Common myeloid progenitor, CD34-positive (primary cell): ENCODE measurements around the gene LYPLAL1.
"Not testable (repeated sequence)": the region's sequence is repeated elsewhere in the genome, so short reads cannot be mapped to it uniquely, and the experiment has no call there.

ENCODE experiments used
- CTCF ChIA-PET: fragments of 350-600 bp; sonication (Branson Sonifier 250); formaldehyde crosslinking; loops from one replicate; lab custom pipeline; 2021; ENCODE audit warnings: antibody characterized with exemption; lab: Charles Lee
- POLR2A ChIA-PET: fragments of 350-600 bp; sonication (Branson Sonifier 250); formaldehyde crosslinking; loops from one replicate; lab custom pipeline; 2021; ENCODE audit warnings: antibody characterized with exemption; lab: Charles Lee
- DNase-seq, 3 donors: peaks; one replicate each; pipeline versions ENCODE4 v3.0.0 to v3.0.0-alpha.2; 2013
- H3K27ac ChIP-seq, 2 experiments: 1 replicate in 1 of 2; 2 replicates in 1 of 2; pipeline ENCODE4 v1.7.0; 2013; ENCODE audit warnings: inconsistent platforms in 2 of 2, low read length in 2 of 2, mild to moderate bottlenecking in 2 of 2, low read depth in 1 of 2, moderate library complexity in 1 of 2; ENCODE audit not compliant: severe bottlenecking in 2 of 2, insufficient read depth in 1 of 2, poor library complexity in 1 of 2
- H3K27me3 ChIP-seq, 5 experiments: replicated peaks in 2 of 5; 1 replicate in 3 of 5; 2 replicates in 2 of 5; pipeline versions ENCODE4 v1.6.1 to v1.7.0; 2013; ENCODE audit warnings: low read length in 4 of 5, mild to moderate bottlenecking in 2 of 5, moderate library complexity in 2 of 5, inconsistent platforms in 1 of 5; ENCODE audit not compliant: insufficient read depth in 5 of 5, control insufficient read depth in 4 of 5
- H3K36me3 ChIP-seq, 4 experiments: 1 replicate in 2 of 4; 2 replicates in 2 of 4; pipeline versions ENCODE4 v1.6.1 to v1.7.0; 2013; ENCODE audit warnings: low read length in 3 of 4, control low read depth in 1 of 4, mild to moderate bottlenecking in 1 of 4; ENCODE audit not compliant: control insufficient read depth in 4 of 4, insufficient read depth in 4 of 4
- H3K4me1 ChIP-seq, 4 experiments: 1 replicate in 3 of 4; 2 replicates in 1 of 4; pipeline versions ENCODE4 v1.6.1 to v1.7.1; 2013; ENCODE audit warnings: low read length in 3 of 4, mild to moderate bottlenecking in 3 of 4, control low read depth in 1 of 4, inconsistent platforms in 1 of 4, moderate library complexity in 1 of 4; ENCODE audit not compliant: control insufficient read depth in 4 of 4, insufficient read depth in 4 of 4; ENCODE audit errors: control extremely low read depth in 1 of 4
- H3K4me3 ChIP-seq, 7 experiments: 1 replicate in 4 of 7; 2 replicates in 3 of 7; pipeline versions ENCODE4 v1.5.1 to v1.7.0; 2013; ENCODE audit warnings: mild to moderate bottlenecking in 7 of 7, low read length in 6 of 7, moderate library complexity in 6 of 7, inconsistent platforms in 2 of 7, low read depth in 2 of 7, control low read depth in 1 of 7; ENCODE audit not compliant: insufficient read depth in 4 of 7, control insufficient read depth in 1 of 7; ENCODE audit errors: extremely low read depth in 1 of 7
- H3K9me3 ChIP-seq, 5 experiments: 1 replicate in 4 of 5; 2 replicates in 1 of 5; pipeline versions ENCODE4 v1.6.1 to v1.7.1; 2013; ENCODE audit warnings: low read length in 4 of 5, mild to moderate bottlenecking in 2 of 5, inconsistent platforms in 1 of 5, low read depth in 1 of 5, moderate library complexity in 1 of 5; ENCODE audit not compliant: control insufficient read depth in 4 of 5, insufficient read depth in 2 of 5; ENCODE audit errors: control extremely low read depth in 1 of 5
- WGBS: methylation state at CpG from one replicate; pipeline ENCODE4 v1.1.5; 2013; ENCODE audit not compliant: insufficient coverage; 5-methylcytosine and 5-hydroxymethylcytosine counted together

The LYPLAL1 gene

GRCh38 chr1:219188331-219188803 is 14.7 kb downstream of the LYPLAL1 start:
- ChIA-PET CTCF (interaction anchor here (0.6 to 2.9 kb wide), 8 partner anchors 9 to 858 kb away, joined by 3 to 11 read pairs (median 4); partner anchors contain the start of gene LYPLAL1), POLR2A (no interaction called here)
- H3K4me1 ChIP-seq: peaks cover 0 to 10% (median 6%) of the 10 kb centered on the region in 4 experiments
- peak in 2 of 3 donors; percentile 15 to 24 for DNase-seq
- no peak overlapping the region for H3K27ac ChIP-seq
- no peak overlapping the region for H3K4me3 ChIP-seq
- H3K27me3 ChIP-seq: no peaks in the 10 kb centered on the region
- 33% methylated on average over 1 of the region's 3 CpGs for WGBS
- H3K9me3 ChIP-seq: peaks cover 0 to 8% (median 2%) of the 10 kb centered on the region in 5 experiments
- H3K36me3 ChIP-seq: peaks cover under 1 to 20% (median 3%) of the 10 kb centered on the region in 4 experiments

DNA sequence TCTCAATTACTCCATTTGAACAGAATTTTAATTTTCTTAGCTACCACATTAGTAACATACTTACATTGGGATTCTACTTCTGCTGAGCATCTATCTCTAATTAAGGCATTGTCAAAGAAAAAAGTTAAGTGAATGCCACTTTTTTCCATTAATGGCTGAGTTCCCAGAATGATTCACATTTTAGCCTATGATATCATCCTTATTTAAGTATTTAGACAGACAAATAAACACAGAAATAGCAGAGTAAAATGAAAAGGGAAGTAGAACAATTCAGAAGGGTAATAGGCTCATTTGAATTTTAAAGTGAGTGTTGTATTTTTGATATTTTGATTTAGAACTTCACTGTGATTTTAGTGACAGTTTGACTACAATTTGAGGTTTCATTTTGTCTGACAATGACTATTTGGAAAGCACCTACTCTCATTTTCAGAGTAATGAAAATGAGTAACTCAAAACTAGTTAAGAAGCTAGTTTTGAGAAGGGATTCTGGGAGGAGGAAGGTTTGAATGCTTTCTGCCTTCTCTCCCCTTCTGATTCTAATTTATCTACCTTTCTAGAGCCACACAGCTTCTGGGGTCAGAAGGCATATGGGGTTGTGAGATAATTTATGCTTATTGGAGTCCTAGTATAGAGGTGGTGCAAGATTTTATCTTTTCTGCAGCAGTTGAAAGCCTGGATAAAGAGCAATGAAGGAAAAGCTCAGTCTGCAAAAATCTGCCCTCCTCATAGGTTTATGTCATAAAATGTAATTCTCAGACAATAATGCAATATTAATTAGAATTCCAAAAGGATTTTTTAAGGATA is 15.5 kb downstream of the LYPLAL1 start:
- H3K9me3 ChIP-seq: peaks cover 0 to 7% (median 2%) of the 10 kb centered on the region in 5 experiments
- peaks cover 0 to 15% (median 3%) of the 10 kb centered on the region in 4 experiments for H3K36me3 ChIP-seq
- no peak overlapping the region for H3K27ac ChIP-seq
- CTCF ChIA-PET: interaction anchor here (0.6 to 2.9 kb wide), 5 partner anchors 8 to 16 kb away, joined by 3 to 11 read pairs (median 4); partner anchors contain the start of gene LYPLAL1
- H3K4me3 ChIP-seq: no peak overlapping the region
- no peaks in the 10 kb centered on the region for H3K27me3 ChIP-seq
- H3K4me1 ChIP-seq: peaks cover 0 to 10% (median 6%) of the 10 kb centered on the region in 4 experiments
- POLR2A ChIA-PET: no interaction called here
- peak in 2 of 3 donors; percentile 26 to 35 for DNase-seq

GRCh38 chr1:219189952-219190351 is 16.3 kb downstream of the LYPLAL1 start:
- Histone ChIP-seq H3K4me3 (no peak overlapping the region), H3K36me3 (peaks cover 0 to 11% (median 3%) of the 10 kb centered on the region in 4 experiments), H3K9me3 (peaks cover 0 to 4% (median 2%) of the 10 kb centered on the region in 5 experiments), H3K27ac (no peak overlapping the region), H3K27me3 (no peaks in the 10 kb centered on the region), H3K4me1 (peaks cover 0 to 10% (median 6%) of the 10 kb centered on the region in 4 experiments)
- CTCF ChIA-PET: interaction anchor here (0.8 kb wide), 1 partner anchor 8 kb away, joined by 3 read pairs; no protein-coding TSS in a partner anchor
- DNase-seq: no peak
- WGBS: no CpG with 5 or more reads among the region's 3 CpGs
- POLR2A ChIA-PET: no interaction called here

- H3K9me3 ChIP-seq: peaks cover 0 to 2% (median under 1%) of the 10 kb centered on the region in 5 experiments
- no peak overlapping the region for H3K27ac ChIP-seq
- no peak overlapping the region for H3K4me3 ChIP-seq
- H3K27me3 ChIP-seq: no peaks in the 10 kb centered on the region
- H3K36me3 ChIP-seq: peaks cover 0 to 11% (median 4%) of the 10 kb centered on the region in 4 experiments
- DNase-seq: no peak
- WGBS: 100% methylated on average over 1 of the region's 3 CpGs
- ChIA-PET CTCF (no interaction called here), POLR2A (no interaction called here)
- peaks cover 0 to 10% (median 6%) of the 10 kb centered on the region in 4 experiments for H3K4me1 ChIP-seq
Observed at GRCh38 chr1:219190605-219191004, 16.9 kb downstream of the LYPLAL1 start.

- H3K27ac ChIP-seq, H3K27me3 ChIP-seq, H3K9me3 ChIP-seq, DNase-seq, H3K4me3 ChIP-seq, H3K4me1 ChIP-seq, POLR2A ChIA-PET: not testable (repeated sequence)
- H3K36me3 ChIP-seq: peaks cover 5 to 12% (median 9%) of the 10 kb centered on the region in 4 experiments
- WGBS: 100% methylated on average over 3 of the region's 3 CpGs
- CTCF ChIA-PET: interaction anchor here (1.4 kb wide), 1 partner anchor 16 kb away, joined by 4 read pairs; no protein-coding TSS in a partner anchor
Observed at GRCh38 chr1:219195833-219196232, 22.2 kb downstream of the LYPLAL1 start.

- ChIA-PET CTCF (interaction anchor here (1.0 to 2.4 kb wide), 3 partner anchors 14 to 25 kb away, joined by 3 to 11 read pairs (median 4); no protein-coding TSS in a partner anchor), POLR2A (no interaction called here)
- H3K9me3 ChIP-seq: no peaks in the 10 kb centered on the region
- no peaks in the 10 kb centered on the region for H3K27me3 ChIP-seq
- H3K4me1 ChIP-seq: no peaks in the 10 kb centered on the region
- DNase-seq: no peak
- H3K36me3 ChIP-seq: peaks cover under 1 to 5% (median 4%) of the 10 kb centered on the region in 4 experiments
- no peak overlapping the region for H3K27ac ChIP-seq
- H3K4me3 ChIP-seq: no peak overlapping the region
- 100% methylated on average over 1 of the region's 3 CpGs for WGBS
Observed at GRCh38 chr1:219201656-219202055, 28.0 kb downstream of the LYPLAL1 start.
